Activated CD8-positive, alpha-beta memory T cell treated with anti-CD3 and anti-CD28 coated beads, Interleukin-2, amount 50 U/mL, for 4 hours (primary cell): ENCODE data around the gene TNFAIP6.
"Not testable (repeated sequence)": the region's sequence is repeated elsewhere in the genome, so short reads cannot be mapped to it uniquely, and the experiment has no call there.

Experiments
- DNase-seq: peaks from one replicate; pipeline ENCODE4 v3.0.0-alpha.2; 2020

Gene TNFAIP6

DNA sequence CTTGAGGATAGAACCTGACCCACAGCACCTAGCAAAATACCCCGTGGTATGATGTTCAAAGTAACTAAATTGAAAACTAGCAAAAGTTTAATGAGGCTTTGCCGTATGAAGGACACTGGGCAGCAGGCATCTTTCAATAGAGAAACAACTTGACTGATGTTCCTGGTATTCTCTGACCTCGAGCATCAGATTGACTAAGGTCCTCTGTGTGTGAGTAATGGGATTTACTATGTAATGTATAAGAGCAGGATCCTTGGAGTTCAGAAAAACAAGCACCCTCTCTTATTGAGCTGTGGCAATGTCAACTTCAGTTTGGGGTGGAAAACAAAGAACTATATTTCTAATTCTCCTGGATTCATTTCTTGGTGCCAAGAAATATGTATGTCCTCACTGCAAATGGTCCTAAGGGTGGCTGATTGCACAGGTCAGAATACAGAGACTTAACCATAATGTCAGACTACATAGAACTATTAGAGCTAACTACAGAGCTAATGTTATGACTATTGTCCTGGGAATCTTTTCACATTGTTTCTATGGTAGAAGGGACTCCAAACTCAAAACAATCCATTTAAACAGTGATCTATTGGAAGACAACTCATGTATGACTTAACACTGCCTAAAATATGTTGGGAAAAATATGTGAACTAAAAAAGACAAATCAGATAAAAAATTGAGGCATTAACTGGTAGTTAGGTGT is 4.4 kb downstream of the TNFAIP6 start:
- no peak for DNase-seq

DNA sequence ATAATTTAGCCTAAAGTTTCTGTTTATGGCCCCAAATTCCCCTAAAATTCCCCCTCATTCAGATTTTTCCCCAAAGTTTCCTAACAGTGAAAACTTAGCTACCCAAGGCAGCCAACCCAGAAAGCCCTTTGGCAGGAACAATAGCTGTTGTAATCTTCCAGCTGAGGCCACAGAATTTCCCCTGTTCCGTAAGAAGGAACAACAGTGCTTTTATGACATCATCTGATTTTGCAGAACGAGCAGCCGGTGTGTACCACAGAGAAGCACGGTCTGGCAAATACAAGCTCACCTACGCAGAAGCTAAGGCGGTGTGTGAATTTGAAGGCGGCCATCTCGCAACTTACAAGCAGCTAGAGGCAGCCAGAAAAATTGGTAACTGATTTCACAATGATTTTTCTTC is 6.3 kb downstream of the TNFAIP6 start:
- no peak for DNase-seq

DNA sequence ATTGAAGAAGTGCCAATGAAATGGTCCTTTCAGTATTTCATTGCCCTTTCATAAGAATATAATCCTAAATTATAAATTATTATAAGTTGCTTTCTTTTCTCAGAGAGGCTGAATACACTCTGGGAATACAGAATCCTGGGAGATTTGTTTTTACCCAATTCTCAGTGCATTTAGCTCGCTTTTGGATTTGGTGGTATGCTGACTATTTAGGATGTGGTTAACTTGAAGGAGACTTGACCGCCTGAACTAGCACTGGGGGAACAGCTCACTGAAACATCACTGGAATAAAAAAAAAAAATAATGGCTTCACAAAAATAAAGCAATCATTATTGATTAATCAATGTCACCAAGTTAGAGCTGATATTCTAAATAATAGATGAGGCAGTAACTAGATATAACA is 10.2 kb downstream of the TNFAIP6 start:
- DNase-seq, result no peak

DNA sequence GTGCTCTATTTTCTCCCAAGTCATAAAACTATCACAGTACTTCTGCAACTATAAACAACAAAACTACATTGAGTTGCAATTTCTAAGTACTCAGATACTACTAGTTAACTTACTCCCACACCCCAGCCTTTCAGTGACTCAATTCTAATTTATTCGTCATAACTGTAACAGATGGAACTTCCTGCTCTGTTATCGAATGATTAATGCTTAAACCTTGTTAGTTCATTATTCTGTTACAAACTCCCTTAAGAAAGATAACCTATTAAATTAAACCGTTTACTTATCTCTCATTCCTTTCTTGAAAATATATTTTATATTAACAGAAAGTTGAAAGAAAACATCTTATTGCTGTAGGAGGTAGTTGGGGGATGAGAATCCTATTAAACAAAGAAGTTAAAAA is 17.0 kb downstream of the TNFAIP6 start:
- DNase-seq, result no peak

DNA sequence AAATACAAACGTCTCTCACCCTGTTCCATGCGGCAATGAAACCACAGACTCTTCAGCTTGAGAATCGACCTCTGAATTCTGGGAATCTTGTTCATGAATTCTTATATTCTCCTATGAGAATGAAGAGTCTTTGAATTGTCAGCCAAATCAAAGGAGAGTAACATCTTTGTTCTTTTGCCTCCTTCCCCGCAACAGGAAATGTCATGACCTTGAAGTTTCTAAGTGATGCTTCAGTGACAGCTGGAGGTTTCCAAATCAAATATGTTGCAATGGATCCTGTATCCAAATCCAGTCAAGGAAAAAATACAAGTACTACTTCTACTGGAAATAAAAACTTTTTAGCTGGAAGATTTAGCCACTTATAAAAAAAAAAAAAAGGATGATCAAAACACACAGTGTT is 21.8 kb downstream of the TNFAIP6 start:
- DNase-seq, result no peak

DNA sequence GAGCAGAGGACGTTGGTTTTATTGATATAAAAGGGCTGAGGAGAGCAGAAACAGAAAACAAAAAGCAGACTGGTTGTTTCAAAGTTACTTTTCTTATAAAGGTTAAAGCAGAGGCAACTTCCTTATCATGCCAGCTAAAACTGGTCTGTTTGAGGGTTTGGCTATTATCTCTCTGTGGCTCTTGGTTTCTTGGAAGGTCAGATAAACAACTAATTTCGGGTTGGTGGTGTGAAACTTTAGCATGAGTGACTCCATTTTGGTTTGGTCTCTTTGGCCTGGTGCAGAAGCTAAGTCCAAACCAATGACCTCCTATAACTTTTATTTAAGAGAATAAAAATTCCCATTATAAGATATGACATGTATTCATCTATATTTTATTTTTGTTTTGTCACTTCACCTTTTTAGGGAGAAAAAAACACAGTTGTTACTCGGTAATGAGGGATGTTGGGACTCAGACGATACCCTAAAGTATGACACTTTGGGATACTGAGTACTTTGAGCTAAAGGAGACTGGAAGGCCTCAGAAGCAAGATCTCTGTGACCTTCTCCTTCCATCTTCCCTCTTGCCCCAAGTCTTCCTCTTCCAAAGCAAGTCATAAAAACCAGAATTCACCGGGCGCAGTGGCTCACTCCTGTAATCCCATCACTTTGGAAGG is 23.3 kb downstream of the TNFAIP6 start:
- no peak for DNase-seq

DNA sequence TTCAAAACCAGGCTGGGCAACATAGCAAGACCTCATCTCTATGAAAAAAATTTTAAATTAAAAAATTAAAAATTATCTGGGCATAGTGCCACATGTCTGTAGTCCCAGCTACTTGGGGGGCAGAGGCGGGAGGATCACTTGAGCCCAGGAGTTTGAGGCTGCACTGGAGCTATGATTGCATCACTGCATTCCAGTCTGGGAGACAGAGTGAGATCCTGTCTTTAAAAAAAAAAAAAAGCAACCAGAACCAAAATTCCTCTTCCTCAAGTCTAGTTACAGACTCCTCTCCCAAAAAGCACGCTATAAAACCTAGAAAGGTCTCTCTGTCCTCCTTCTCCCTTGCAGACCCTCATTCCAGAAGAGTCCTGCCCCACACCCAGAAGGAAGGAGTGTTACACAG is 23.9 kb downstream of the TNFAIP6 start:
- no peak for DNase-seq

DNA sequence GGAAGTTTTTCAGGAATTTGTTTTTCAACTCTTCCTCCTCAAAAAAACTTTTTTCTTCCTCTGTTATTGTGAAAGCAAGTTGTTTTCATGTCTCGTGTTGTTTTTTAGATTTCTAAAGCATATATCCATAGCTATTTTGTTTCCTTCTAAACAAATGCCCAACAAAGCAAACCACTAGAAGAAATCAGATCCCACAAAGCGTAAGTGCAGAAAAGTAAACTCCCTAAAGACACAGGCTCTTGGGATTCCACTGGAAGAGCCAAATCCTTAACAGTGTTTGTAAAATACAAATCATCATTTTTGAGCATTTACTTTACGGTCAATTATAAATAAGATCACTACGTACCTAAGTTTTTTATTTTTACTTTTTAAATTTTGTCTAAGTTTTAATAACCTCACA is 30.6 kb downstream of the TNFAIP6 start:
- DNase-seq, result no peak

DNA sequence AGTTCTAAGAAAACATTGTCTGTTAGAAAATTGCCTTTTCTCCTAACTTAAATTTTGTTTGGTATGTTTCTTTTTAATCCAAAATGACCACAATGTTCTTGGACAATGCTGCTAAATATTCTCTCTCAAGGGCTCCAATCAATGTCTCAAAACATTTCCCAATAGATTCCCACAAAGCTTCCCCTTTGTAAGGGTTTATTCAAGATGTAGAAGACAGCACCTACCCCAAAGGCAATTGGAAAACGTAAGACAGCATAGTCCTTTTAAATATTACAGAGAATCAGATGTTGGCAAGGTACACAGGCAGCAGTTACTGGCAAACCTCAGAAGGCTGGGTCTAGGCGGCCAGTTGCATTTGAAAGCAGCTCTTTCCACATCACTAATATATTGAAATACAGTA is 34.0 kb downstream of the TNFAIP6 start:
- no peak for DNase-seq

DNA sequence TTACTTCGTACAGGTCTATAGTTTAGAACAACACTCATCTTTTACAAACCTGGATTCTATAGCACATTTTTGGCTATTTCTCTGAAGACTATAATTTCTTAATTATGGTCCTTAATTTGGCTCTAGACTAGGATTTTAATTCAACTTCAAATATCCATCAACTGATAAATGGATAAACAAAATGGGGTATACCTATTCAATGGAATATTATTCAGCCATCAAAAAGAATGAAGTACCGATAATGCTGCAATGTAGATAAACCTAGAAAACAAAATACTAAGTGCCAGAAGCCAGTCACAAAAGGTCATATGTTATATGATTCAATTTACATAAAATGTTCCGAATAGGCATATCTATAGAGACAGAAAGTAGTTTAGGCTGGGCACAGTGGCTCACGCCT is 37.1 kb downstream of the TNFAIP6 start:
- DNase-seq, result no peak

DNA sequence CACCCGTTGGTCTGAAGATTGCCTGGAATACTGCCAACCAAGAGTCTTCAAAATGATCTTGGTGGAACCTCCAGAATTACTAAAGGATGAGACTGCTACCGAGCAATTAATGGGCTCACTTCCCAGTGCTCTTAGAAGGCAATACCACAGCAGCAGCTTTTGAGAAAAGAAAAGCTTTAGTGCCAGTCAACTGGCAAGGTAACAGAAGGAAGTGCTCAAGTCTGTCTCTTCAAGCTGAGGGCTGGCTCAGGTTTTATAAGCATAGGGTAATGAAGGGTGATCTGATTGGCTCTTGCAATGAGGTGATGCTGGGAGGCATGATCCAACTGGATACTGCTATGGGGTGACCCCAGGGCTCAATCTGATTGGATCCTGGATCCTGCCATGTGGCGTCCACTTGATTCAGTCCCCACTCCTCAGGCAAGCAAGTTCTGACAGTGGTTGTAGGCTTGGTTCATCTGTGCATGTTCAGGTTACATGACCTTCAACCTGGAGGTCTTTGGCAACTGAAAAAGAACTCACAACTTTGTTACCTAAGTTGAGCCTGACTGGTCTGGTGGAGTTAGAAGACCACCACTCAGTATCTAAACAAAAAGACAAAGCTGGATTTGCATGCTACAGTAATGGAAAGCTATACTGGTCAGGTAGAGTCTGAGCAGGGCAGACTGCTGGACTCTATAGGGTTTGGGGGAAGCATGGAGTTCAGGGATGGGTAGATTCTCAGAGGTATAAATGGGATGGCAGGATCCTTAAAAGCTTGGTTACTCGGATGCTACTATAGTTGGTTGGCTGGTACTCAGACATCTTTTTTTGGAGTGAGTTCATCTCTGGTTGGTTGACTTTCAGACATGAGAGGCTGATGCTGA is 38.4 kb downstream of the TNFAIP6 start:
- no peak for DNase-seq

DNA sequence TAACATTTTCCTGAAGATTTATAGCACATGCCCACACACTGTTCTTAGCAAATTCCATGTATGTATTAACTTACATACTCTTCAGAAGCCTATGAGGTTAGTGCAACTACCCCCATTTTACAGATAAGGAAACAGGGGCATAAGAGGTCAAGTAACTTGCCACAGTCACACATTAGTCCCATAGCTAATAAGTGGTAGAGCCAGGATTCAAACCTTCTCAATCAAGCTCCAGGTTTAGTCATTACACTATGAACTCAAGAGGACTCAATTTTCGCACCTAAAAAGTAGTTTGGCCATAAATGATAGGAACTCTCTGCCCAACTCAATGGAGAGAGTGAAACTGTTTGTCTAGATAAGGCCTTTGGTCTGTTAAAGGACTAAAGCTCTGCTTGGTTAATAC is 42.6 kb downstream of the TNFAIP6 start:
- no peak for DNase-seq

DNA sequence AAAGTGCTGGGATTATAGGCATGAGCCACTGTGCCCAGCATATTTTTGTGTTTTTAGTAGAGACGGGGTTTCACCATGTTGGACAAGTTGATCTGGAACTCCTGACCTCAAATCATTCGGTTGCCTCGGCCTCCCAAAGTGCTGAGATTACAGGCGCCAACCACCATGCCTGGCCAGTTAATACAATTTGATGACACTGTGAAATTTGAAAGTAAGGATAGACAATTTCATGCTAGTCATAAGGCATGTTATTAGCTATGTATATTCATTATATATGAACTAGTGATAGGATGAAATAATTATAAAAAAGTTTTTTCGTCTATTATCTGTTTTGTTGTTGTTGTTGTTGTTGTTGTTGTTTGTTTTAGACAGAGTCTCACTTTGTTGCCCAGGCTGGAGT is 43.8 kb downstream of the TNFAIP6 start:
- DNase-seq, result no peak

DNA sequence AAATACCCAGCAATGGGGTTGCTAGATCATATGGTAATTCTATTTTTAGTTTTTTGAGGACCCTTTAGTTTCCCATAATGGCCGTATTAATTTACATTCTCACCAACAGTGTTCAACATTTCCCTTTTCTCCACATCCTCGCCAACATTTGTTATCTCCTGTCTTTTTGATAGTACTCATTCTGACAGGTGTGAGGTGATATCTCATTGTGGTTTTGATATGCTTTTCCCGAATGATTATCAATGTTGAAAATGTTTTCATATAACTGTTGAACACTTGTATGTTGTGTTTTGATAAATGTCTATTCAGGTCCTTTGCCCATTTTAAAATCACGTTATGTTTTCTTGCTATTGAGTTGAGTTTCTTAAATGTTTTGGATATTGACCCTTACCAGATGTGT is 46.5 kb downstream of the TNFAIP6 start:
- no peak for DNase-seq

DNA sequence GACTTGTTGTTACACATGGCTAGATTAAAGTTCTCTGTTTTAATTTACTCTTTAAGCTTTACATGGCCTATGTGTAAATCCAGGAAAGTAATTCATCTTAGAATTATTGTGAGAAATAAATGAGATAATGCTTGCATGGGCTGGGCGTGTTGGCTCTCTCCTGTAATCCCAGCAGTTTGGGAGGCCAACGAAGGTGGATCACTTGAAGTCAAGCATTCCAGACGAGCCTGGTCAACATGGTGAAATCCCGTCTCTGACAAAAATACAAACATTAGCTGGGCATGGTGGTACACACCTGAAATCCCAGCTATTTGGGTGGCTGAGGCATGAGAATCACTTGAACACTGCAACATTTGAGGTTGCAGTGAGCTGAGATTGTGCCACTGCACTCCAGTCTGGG is 48.0 kb downstream of the TNFAIP6 start:
- DNase-seq, result no peak

DNA sequence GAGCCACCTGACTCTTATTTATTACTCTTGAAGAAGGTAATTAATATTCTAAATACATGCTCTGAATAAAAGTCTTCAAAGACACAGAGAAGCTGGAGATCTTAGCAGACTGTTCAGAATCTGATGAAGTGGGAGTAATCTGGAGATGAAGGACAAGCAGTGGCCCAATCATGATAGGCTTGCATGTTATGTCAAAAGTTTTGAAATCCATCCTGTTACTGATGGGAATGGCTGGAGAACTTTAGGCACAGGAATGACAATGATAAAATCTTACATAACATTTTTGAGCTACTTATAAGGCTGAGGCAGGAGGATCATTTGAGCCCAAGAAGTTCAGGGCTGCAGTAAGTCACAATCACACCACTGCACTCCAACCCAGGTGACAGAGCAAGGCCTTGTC is 49.9 kb downstream of the TNFAIP6 start:
- no peak for DNase-seq

DNA sequence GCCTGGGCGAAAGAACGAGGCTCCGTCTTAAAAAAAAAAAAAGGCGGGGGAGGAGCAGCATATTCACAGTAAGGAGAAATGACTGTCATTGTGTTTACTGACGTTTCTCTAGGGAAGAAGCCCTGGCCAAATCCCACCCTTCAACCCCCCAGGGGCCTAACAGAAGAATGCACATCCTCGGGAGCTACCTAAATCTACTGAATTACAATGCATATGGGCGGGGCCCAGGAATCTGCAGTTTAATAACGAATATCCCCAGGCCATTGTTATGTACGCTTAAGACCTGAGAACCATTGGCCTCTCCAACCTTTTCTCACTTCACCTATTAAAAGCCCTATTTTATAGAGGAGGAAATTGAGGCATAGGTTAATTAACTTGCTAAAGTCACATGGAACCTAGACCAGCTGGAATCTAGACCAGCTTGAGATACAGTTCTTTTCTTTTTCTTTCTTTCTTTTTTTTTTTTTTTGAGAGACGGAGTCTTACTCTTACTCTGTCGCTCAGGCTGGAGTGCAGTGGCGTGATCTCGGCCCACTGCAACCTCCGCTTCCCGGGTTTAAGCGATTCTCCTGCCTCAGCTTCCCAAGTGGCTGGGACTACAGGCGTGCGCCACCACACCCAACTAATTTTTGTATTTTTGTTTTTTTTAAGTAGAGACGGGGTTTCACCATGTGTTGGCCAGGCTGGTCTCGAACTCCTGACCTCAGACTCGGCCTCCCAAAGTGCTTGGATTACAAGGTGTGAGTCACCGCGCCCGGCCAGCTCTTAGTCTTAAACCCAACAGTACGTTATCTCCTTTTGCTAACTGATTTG is 51.6 kb downstream of the TNFAIP6 start:
- DNase-seq, result no peak

DNA sequence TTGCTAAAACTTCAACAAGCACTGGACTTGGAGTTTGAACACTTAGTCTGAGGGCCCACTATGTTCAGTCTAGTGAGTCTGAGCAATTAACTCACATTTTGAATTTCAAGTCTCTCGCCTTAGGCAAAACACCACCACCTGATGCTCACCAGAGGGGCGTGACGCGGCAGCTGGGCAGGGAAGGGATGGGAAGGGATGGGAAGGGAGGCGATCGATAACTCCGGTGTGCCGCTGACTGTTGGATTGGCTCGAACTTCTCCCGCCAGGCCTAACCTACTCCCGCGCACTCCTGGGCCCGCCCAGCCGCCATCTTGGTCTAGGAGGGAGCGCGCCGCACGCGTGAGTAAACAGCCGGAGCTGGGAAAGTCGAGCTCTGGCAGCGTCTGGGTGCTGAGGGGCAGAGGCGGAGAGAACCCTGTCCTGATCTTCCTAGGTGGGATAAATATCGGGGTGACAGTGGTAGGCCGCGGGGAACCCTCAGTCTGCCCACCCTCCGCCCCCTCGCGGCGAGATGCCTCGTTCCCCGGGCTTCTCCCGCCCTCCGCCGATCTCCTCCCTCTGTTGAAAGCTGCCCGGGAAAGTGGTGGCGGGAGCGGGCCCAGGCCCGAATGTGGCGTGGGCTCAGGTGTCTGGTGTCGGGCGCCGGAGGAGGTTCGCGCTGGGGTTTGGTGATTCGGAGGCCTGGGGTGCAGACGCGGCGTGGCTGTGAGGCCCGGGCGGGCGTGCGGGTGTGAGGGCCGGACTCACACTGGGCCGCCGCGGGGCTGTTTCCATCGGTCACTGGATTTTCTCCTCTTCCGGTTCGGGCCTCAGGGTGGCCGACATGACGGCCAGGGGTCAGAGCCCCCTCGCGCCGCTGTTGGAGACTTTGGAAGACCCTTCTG is 52.5 kb downstream of the TNFAIP6 start, which contains the start of gene RIF1:
Gene RIF1 (plus strand): TSS at position 302 of the 884 bp plus-strand sequence. CDS start 522 bp downstream, at position 824.
- peak; percentile 79 for DNase-seq

DNA sequence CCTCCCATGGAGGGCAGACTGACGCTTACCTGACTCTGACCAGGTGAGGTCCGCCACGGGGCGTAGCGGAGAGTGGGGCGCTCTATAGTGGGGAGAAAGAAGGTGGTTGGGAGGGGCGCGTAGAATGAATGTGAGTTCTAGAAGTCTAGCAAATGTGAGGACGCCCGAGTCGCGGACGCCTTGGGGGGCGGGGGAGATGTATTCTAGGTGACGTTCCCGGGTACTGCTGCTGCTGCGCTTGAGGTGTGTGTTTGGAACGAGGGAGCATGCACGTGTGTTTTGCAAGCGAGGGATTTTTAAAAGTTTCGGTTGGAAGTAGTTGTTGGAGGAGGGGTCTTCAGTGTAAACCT is 53.1 kb downstream of the TNFAIP6 start:
- DNase-seq, result peak; percentile 47

DNA sequence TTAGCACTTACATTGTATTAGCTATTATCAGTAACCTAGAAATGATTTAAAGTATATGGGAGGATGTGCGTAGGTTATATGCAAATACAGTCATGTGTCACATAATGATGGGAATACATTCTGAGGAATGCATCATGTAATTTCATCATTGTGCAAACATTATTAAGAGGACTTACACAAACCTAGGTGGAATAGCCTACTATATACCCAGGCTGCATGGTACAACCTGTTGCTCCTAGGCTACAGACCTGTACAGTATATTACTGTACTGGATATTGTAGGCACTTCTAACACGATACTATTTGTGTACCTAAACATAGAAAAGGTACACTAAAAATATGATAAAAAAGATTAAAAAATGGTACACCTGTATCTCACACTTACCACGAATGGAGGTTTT is 60.3 kb downstream of the TNFAIP6 start:
- no peak for DNase-seq

DNA sequence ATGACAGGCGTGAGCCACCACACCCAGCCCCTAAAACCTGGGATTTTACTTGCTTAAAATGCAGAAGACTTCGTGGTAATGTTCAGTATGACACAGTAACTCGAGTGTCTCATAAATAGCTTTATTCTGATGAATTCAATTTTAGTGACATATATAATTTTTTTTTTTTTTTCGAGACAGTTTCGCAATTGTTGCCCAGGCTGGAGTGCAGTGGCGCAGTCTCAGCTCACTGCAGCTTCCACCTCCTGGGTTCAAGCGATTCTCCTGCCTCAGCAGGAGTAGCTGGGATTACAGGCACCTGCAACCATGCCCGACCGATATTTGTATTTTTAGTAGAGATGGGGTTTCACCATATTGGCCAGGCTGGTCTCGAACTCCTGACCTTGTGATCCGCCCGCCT is 64.3 kb downstream of the TNFAIP6 start:
- not testable (repeated sequence) for DNase-seq

DNA sequence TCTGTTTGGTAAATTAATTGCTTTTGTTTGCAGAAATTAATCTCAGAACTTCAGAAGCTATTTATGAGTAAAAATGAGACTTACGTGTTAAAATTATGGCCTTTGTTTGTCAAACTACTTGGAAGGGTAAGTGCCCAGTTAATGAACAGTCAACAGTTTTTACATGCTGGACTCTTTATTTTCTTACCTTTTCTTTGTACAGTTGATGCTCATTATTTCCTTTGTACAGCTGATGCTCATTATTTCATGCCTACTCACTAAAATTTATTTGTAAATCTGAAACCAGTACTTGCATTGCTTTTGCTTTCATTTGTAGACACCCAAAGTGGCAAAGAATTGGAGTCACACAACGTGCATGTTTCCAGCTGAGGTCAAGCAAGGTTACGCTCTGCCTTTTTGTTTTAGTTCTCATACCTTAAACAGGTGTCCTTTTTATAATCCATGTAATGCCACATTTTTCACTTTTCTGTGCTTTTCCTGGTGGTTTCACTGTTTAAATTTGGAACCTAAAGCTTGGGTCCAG is 65.6 kb downstream of the TNFAIP6 start:
- DNase-seq, result no peak
